Measurements from ENCODE around the gene CBL.
A peak's percentile ranks its signal among the peaks of the same experiment; 100 is the strongest.

The CBL gene

DNA sequence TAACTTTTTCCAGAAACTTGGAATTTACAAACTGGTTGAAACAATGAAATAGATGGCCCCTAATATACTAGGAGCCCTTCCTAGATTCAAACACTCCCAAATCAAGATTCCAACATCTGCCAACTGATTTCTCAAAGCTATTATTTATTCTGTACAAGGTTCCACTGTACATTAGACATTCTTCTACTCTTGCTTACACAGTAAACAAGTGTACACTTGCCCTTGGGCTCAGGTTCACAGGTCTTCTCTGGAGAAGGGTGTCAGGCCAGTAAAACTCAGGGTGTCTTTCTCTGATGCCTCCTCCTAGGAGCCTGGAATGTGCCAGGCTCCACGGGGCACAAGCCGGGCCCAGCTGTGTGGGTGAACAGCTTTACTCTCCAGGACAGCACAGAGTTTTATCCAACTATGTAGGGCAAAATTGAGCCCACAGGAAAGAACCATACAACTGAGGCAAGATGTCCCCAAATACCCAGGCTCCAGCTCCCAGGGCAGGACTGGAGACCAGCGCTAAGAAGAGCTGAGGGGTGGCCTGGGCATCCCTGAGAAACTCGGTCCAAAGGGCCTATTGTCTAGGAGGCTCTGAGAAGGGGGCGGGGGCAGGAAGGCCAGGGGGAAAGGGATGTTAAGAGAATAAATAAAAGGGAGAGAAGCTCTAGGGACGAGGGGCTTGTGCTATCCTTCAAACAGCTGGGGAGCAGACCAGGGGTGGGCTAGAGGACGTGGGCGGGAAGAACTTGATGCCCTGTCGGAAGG, 149.1 kb downstream of the CBL start:
- ATAC-seq (ENCODE audit: low read depth) (peak; percentile 58), DNase-seq (ENCODE audit: low spot score) (no peak)
- Histone ChIP-seq H3K36me3 (ENCODE audit: low read depth) (0 out of 2 replicates have a peak, but pooled peaks cover 3% of the 10 kb centered on the region), H3K9me3 (ENCODE audit: severe bottlenecking) (no peaks in the 10 kb centered on the region), H3K27me3 (ENCODE audit: insufficient read depth, poor library complexity, severe bottlenecking) (no peaks in the 10 kb centered on the region), H3K4me3 (ENCODE audit: severe bottlenecking) (no peak overlapping the region), H3K27ac (ENCODE audit: poor library complexity, severe bottlenecking) (no peak overlapping the region), H3K4me1 (ENCODE audit: insufficient read depth, poor library complexity, severe bottlenecking) (peaks cover 14% of the 10 kb centered on the region)
- TF ChIP-seq, protein P1, sequence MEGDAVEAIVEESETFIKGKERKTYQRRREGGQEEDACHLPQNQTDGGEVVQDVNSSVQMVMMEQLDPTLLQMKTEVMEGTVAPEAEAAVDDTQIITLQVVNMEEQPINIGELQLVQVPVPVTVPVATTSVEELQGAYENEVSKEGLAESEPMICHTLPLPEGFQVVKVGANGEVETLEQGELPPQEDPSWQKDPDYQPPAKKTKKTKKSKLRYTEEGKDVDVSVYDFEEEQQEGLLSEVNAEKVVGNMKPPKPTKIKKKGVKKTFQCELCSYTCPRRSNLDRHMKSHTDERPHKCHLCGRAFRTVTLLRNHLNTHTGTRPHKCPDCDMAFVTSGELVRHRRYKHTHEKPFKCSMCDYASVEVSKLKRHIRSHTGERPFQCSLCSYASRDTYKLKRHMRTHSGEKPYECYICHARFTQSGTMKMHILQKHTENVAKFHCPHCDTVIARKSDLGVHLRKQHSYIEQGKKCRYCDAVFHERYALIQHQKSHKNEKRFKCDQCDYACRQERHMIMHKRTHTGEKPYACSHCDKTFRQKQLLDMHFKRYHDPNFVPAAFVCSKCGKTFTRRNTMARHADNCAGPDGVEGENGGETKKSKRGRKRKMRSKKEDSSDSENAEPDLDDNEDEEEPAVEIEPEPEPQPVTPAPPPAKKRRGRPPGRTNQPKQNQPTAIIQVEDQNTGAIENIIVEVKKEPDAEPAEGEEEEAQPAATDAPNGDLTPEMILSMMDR (IDR thresholded peaks at IDR 0.05; ENCODE audit: poor library complexity, severe bottlenecking): no peak

DNA sequence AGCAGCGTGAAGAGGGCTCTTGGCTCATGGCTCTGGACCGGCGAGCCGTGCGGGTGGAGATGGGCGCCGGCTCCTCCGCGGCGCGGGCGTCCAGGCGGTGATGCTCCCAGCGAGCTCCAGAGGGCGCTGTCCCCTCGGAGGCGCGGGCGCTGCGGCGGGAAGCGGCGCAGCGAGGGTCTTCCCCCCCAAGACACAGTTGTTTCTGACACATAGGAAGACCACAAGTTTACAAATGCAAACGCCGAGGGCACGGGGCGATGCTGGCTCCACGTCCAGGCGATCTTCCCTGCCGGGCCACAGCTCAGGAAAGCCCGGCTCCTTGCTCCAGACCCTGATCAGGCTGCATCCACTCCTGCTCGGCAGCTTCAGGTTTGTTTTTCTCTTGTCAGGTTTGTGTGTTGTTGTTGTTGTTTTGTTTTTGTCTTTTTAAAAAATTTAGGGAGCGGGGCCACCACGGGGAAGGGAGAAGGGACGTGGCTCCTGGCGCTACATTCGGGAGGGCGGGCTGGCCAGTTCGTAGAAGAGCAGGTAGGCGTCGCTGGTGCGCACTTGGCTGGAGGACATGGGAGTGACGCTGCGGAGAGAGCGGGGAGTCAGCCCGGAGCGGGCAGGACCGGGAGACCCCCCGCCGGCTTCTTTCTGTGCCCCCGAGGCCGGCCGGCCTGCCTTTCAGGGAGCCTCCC, 150.4 kb downstream of the CBL start:
- no peaks in the 10 kb centered on the region for H3K9me3 ChIP-seq (ENCODE audit: severe bottlenecking)
- no peak overlapping the region for H3K27ac ChIP-seq (ENCODE audit: poor library complexity, severe bottlenecking)
- DNase-seq (ENCODE audit: low spot score) (no peak), ATAC-seq (ENCODE audit: low read depth) (no peak)
- peaks cover 23% of the 10 kb centered on the region for H3K4me1 ChIP-seq (ENCODE audit: insufficient read depth, poor library complexity, severe bottlenecking)
- TF ChIP-seq, protein P1 (IDR thresholded peaks at IDR 0.05; ENCODE audit: poor library complexity, severe bottlenecking): peak; percentile 92
- H3K27me3 ChIP-seq (ENCODE audit: insufficient read depth, poor library complexity, severe bottlenecking): no peaks in the 10 kb centered on the region
- H3K36me3 ChIP-seq (ENCODE audit: low read depth): 0 out of 2 replicates have a peak, but pooled peaks cover 3% of the 10 kb centered on the region
- no peak overlapping the region for H3K4me3 ChIP-seq (ENCODE audit: severe bottlenecking)

DNA sequence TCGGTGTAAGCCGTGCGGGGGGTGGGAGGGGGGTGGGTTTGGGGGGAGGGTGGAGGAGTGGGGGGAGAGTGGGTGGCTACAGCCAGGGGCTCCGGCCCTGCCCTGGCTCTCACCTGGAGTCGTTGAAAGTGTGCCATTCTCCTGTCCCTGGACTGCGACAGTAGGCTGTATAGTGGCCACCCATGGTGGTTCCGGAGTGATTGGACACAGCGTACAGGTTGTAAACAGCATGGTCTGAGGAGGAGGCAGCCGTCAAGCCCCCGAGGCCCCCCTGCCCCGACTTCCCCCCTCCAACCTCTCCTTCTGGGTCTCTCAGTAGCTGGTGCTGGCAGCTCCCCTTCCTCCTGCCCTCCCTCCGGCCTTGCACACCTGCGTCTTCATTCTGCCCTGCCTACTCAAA, 150.9 kb downstream of the CBL start:
- DNase-seq (ENCODE audit: low spot score) (no peak), ATAC-seq (ENCODE audit: low read depth) (no peak)
- 0 out of 2 replicates have a peak, but pooled peaks cover 3% of the 10 kb centered on the region for H3K36me3 ChIP-seq (ENCODE audit: low read depth)
- no peaks in the 10 kb centered on the region for H3K27me3 ChIP-seq (ENCODE audit: insufficient read depth, poor library complexity, severe bottlenecking)
- H3K4me3 ChIP-seq (ENCODE audit: severe bottlenecking): no peak overlapping the region
- TF ChIP-seq, protein P1 (IDR thresholded peaks at IDR 0.05; ENCODE audit: poor library complexity, severe bottlenecking): no peak
- no peaks in the 10 kb centered on the region for H3K9me3 ChIP-seq (ENCODE audit: severe bottlenecking)
- H3K27ac ChIP-seq (ENCODE audit: poor library complexity, severe bottlenecking): no peak overlapping the region
- peaks cover 29% of the 10 kb centered on the region for H3K4me1 ChIP-seq (ENCODE audit: insufficient read depth, poor library complexity, severe bottlenecking)
